ENCODE results near the gene HSD17B14. TPM values are rescaled to one million over a fixed set of nuclear protein-coding genes. Genes with fewer than 3 reads are reported as not detected.
"Not testable (repeated sequence)": the region's sequence is repeated elsewhere in the genome, so short reads cannot be mapped to it uniquely, and the experiment has no call there.

The HSD17B14 gene
- total RNA-seq, 1 donor from 2014 or later: 0.59 TPM

DNA sequence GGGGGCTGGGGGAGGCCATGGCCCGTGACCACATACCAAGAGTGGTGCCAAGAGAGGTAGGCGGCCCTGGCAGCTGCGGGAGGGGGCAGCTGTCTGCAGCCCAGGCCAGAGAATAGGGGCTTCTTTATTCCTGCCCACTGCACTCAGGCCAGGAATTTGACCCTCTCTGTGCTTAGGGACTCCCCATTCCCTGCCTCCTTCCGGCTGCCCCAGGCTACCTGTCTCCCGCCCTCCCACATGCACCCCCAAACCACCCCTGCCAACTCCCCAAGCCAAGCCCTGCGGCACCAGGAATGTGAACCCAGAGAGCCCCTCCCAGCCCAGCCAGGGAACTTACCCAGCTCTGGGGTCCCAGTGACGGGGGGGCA, 31.4 kb upstream of the HSD17B14 start:
- DNase-seq (ENCODE audit: low read depth): peak; percentile 35

DNA sequence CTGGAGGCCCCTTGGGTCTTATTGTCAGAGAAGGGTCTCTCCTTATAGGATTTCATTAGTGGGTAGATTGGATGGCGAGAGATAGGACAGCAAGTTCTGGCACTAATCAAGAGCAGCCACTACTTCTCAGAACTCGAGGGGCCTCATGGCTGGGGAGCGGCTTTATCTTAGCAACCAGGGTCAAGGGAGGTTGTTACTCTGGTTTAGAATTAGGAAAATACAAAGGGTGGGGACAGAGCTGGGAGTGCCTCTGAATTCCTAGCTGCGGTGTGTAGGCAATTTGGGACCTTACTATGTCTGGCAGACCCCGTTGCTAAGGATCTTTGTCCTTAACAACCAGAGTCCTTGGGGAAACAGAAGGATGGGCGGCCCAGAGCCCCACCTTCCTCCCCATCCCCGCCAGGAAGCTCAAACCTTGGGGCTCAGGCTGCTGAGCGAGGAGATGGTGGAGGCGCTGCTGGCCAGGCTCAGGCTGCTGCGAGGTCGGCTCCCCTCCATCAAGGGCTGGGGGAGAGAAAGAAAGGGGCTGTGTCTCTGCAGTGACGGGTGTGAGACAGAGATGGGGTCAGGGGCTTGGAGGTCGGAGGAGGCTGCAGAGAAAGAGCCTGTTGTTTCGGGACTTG, 30.9 kb upstream of the HSD17B14 start:
- peak; percentile 36 for DNase-seq (ENCODE audit: low read depth)

DNA sequence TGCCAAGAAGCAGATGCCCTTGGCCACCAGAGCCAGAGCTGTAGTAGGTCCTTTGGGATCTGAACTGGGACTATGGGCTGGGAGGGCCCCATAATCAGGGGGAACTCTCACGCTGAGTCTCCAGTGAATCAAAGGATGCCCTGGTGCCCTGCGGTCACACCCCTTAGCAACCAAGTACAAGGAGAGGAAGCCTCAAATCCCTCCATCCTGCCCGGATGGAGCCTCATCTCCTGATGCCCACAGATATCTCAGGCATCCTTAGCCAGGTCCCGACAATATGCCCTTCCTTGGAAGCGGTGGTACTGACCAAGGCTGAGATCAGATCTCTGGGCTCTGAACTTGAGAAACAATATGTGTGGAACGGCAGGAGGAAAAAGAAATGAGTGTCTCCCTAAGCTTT, 30.4 kb upstream of the HSD17B14 start:
- no peak for DNase-seq (ENCODE audit: low read depth)

DNA sequence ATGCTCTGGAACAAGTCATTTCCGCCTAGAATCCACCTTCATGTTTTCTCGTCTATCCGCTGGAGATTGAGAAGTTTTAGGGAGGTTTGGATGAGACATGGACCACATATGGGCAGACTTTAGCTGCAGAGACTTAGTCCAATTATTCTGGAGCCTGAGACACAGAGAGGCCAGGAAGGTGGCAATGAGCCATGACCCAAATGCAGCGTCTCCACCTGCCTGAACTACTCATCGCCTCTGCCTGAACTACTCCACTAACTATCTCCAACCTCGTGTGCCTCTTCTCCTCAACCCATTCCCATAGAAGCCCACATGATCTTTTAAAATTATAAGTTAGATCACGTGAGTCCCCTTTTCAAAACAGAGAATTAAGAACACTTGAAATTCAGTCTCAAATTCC, 26.5 kb upstream of the HSD17B14 start:
- no peak for DNase-seq (ENCODE audit: low read depth)

DNA sequence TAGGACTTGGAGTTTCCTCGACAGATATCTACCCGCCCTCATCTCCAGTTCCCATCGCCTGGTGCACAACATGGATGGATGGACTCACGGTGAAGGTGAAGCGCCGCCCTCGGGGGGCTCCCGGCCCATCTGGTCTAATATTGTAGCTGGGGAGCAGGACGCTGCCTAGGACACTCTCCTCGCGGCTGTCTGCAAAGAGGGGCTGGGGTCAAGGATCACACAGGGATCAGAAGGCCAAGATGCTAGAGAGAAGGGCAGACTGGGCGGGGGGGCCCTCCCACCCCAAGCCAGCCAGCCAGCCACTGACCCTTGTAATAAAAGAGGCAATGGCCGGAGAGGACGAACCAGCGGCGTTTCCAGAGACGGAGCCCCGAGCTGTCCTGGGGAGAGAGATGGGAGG, 25.0 kb upstream of the HSD17B14 start:
- no peak for DNase-seq (ENCODE audit: low read depth)

DNA sequence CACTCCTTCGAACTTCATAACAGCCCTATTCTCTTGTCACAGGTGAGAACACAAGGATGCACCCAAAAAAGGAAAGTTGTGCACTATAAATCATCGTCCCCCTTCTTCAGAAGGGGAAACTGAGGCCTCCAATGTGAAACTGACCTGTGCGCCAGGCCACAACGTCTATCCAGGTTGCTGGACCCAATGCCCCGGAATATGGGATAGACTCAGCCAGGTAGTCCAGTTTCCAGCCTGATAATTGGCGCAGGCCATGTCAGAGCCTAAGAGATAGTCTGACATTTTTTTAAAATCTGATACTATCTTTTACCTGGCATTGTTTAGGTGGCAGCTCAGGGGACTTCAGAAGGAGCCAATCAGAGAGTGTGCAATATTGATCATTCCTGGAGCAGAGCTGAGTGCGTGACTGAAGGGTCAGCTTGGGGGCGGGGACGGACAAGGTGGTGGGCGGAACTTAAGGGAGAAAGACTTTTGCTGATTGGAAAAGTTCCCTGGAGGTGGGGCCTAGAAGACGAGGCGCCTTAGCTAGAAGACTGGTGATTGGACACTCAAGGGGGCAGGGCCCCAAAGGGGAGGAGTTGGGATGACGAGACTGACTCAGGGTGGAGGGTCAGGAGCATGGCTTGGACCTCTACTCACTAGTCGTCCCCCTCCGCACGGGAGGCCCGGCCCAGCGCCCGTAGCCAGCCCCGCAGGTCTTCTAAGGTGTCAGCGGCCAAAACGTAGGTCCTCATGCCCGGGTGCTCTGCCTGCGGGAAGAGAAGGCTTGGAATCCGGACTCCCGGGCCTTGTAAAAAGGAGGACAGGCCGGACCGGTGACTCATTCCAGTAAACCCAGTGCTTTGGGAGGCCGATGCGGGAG, 23.7 kb upstream of the HSD17B14 start:
- no peak for DNase-seq (ENCODE audit: low read depth)

DNA sequence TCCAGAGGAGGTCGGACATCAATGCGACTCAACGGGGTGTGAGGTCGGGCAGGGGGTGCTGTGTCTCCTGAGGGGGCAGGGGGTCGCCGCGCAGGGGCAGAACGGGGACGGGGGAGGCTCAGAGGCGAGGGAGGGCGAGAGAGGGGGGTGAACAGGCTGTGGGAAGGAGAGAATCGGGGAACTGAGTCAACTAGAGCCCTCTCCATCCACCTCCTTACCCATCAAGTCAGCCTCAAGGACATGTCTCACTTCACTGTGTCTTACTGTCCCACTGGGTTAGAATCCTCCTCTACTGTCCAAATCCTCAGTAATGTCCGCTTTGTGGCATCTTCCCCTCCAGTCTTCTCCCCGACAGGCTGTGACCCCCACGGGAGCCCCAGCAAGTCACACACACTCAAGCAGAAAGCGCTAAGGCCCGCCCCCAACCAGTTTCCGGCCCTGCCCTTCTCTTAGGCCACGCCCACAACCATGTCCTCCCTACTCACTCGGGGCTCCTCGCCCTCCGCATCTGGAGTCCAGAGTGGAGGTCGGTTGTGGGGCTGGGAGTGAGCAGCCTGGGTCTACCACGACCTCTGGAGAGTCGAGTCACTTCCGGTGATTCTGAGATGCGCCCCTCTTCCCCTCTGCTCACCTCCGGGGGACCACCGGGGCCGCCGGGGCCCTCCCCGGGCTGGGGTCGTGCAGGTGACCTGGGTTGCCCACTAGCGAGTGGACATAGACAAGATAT, 22.9 kb upstream of the HSD17B14 start:
- DNase-seq (ENCODE audit: low read depth): no peak

DNA sequence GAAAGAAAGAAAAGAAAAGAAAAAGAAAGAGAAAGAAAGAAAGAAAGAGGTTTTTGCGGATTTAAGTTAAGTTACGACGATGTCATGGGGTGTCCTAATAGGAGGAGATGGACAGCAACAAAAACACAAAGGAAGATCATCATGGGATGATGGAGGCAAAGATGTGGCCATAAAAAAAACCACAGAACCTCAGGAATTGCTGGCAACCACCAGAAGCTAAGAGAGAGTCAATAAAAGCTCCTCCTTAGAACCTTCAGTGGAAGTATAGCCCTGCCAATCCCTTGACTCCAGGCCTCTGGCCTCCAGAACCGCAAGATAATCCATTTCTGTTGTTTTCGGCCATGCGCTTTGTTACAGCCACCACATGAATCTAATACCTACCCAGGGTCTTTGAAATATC, 20.6 kb upstream of the HSD17B14 start:
- DNase-seq (ENCODE audit: low read depth): peak; percentile 86

DNA sequence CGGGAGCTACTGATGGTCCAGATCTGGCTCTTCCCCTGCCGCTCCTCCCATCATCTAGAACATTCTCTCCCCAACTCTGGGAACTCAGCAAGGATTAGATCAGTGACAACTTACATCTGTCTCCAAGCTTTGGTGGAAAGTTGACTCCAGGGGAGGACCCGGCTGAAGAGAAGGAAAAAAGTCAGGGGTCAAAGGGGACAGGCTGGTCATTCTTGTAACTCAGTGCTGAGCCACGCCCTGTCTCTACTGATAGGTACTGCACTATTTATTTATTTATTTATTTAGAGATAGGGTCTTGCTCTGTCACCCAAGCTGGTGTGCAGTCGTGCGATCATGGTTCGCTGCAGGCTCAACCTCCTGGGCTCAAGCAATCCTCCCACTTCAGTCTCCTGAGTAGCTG, 17.8 kb upstream of the HSD17B14 start:
- DNase-seq (ENCODE audit: low read depth): no peak

DNA sequence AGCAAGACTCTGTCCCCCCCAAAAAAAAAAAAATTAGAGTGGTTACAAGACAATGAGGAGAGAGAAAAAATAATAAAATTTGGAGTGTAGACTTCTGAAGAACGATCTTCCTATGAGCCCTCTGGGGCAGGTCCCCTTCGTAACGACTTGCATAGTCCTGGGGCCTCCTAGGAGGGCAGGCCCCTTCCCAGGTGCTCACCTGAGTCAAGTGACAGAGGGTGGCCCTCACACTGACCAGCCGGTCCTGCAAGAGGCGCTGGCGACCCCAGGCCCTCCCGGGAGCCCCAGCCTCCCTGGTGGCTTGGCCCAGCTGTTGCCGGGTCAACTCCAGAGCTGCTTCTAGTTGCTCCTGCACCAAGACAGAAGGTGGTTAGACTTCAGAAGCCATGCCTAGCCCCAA, 17.2 kb upstream of the HSD17B14 start:
- DNase-seq (ENCODE audit: low read depth): no peak

DNA sequence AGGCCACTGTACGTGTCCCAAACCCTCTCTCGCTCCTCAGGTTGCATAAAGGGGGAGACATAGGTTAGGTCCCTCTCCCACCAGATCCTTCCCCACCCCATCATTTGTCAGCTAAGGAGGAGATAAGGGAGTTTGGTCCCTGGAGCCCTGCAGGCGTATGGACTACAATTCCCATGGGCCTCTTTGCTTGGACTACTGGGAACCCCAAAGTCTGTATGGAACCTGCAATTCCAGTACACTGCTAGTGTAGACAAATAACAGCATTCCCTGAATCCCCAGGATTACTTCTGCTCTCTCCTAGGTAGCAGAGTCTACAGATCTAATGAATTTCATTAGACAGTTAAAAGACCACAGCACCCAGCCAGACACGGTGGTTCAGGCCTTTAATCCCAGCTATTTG, 16.0 kb upstream of the HSD17B14 start:
- DNase-seq (ENCODE audit: low read depth): no peak

DNA sequence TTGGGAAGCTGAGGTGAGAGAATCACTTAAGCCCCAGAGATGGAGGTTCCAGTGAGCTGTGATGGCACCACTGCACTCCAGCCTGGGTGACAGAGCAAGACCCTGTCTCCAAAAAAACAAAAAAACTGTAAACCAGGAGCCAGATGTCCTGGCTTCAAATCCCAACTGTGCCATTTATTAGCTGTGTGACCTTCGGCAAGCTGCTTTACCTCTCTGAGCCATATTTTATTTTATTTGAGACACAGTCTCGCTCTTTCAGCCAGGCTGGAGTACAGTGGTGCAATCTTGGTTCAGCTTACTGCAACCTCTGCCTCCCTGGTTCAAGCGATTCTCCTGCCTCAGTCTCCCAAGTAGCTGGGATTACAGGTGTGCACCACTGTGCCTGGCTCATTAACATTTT, 10.4 kb upstream of the HSD17B14 start:
- DNase-seq (ENCODE audit: low read depth): not testable (repeated sequence)

DNA sequence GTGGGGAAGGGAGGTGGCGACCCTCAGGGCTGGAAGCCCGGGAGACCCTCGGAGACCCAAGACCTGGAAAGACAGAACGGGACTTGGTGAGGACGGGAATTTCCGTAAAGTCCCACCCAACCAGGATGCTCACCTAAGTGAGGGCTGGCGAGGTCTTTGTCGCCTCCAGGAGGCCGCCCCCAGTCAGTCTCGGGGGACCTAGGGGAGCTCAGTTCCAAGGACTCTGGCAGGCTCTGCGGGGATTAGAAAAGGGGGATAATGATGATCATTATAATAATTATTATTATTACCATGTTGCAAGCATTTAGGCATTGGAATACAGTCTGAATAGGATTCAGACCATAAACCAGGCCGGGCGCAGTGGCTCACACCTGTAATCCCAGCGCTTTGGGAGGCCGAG, 9.1 kb upstream of the HSD17B14 start:
- DNase-seq (ENCODE audit: low read depth): no peak

DNA sequence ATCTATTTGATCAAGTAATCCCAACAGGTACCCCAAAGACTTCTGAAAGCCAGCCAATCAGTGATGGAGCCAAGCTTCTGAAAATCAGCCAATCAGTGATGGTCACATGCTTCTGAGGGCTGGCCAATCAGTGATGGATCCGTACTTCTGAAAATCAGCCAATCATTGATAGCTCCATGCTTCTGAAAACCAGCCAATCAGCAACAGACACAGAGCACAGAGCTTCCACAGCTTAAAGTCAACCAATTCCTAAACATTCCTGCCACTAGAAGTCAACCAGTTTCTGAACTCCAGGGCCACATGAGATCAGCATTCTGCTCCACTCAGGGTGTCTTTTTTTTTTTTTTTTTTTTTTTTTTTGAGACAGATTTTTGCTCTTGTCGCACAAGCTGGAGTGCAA, 8.2 kb upstream of the HSD17B14 start:
- DNase-seq (ENCODE audit: low read depth): no peak

DNA sequence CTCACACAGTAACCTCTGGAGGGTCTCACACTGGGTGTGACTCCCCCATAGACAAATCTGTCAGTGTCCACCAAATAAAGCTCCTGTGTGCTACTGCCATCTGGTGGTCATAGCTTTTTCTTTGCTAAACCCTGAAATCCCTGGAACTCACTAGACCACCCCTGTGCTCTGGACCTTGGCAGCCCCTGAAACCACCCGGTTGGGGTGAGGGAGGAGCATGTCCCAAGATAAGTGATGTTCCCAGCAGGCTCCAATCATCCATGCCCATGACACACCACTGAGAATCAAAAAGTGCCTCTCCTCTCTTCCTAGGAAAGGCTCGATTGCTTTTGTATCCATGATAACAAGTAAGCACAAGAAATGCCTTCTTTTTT, 6.5 kb upstream of the HSD17B14 start:
- peak; percentile 62 for DNase-seq (ENCODE audit: low read depth)

DNA sequence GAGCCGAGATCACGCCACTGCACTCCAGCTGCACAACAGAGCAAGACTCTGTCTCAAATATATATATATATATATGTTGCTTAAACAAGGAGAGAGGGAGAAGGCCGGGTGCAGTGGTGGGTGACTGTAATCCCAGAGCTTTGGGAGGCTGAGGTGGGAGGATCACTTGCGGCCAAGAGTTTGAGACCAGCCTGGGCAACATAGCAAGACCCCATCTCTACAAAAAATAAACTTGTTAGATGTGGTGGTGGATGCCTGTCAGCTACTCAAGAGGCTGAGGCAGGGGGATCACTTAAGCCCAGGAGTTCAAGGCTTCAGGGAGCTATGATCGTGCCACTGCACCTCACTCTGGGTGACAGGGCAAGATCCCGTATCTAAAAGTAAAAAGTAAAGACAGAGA, 5.3 kb upstream of the HSD17B14 start:
- DNase-seq (ENCODE audit: low read depth): no peak

DNA sequence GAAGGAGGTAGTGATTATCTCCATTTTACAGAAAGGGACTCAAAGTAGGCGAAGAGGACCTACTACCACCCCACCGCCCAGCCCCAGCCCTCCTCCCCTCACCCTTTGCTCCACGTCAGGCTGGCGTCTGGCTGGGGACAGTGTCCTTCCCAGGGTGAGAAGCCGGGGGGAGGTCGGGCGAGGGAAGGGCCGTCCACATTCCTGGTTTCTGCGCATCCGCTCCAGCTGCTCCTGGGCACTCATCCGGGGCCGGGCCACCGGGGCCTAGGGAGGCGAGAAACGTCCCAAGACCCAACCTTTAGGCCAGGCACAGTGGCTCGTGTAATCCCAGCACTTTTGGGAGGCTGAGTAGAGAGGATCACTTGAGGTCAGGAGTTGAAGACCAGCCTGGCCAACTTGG, 4.8 kb upstream of the HSD17B14 start:
- no peak for DNase-seq (ENCODE audit: low read depth)

DNA sequence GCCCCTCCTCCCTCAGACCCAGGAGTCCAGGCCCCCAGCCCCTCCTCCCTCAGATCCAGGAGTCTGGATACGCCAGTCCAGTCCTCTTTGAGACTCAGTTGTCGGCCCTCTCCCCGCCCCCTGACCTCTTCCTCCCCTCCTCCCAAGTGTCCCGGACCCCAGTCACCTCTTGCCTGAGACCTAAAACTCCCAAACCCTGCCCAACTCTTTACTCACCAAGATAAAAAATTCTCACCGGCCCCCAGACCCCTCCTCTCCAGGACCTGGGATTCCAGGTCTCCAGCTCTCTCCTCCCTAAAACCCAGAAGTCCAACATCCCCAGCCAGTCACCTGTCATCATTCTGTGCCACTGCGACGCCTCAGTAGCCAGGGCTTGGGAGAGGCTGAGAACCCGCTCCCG, 1.4 kb upstream of the HSD17B14 start:
- no peak for DNase-seq (ENCODE audit: low read depth)

DNA sequence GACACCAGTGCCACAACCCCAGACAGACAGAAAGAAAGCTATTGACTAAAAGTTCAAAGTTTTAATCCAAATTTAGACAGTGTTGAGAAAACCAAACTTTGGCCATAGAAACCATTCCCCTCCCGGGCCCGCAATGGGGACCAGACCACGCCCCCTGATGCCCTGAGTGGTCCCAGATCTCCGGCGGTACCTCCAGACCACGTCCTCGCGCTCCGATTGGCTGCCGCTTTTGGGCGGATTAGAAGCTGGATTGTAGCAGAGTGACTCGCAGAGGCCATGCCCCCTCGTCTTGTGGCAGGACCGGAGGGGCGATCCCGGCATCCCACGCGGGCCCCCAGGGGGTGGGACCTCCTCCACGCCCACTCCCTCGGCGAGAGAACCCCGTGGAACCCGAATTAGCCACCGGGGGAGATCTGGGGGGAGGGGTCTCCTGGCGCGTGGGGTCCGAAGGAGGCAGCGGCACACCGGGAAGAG, 797 bp upstream of the HSD17B14 start:
- DNase-seq (ENCODE audit: low read depth): no peak

DNA sequence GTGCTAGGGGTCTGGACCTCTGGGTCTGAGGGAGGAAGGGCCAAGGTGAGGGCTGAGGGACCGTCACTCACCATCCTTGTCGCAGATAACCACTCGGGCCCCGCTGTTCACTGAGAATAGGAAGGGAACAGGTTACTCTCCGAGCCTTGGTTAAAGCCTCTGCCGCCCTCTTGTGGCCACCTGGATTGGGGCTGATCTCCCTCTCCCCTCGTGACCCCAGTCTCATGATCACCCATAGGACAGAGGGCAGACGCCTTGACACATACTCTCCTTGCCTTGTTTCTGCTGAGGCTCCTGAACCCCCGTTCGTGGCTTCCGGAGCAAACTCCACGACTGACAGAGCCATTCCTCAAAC, 580 bp downstream of the HSD17B14 start:
- DNase-seq (ENCODE audit: low read depth): peak; percentile 86

DNA sequence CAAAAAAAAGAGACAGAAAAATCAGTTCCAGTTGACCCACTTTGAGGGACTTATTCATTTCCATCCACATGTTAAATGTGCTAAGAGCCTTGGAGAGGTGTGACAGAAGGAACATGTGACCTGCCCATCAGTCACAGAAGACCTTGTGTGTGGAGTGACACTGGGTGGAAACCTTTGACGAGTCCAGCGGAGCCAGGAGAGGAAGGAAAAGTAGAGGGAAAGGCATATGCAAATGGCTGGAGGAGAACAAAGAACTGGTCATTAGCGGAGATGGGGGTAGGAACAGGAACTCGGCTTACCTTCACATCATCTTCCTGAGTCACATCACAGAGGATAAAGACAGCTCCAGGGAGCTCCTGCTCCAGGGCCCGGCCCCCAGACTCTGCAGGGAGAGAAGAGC, 2.3 kb downstream of the HSD17B14 start:
- DNase-seq (ENCODE audit: low read depth): no peak

DNA sequence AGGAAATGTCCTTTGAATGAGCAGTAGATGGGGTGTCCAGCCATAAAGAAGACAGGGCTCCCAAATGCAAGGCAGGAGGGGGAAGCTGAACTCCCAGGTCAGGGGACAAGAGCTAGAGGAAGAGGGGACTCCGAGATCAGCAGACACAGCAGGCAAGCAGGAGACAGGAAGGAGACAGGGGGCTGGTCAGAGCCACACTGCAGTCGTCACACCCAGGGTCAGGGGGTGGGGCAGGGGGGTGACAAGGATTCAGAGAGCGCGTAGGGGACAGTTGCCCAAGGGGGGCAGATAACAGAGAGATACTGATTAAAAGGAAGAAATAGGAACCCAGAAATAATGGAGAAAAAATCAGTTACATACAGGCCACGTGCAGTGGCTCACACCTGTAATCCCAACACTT, 3.2 kb downstream of the HSD17B14 start:
- DNase-seq (ENCODE audit: low read depth): no peak

All from myocyte (in vitro differentiated cells).